ENCODE measurements around the gene IPO11.

The IPO11 gene

DNA sequence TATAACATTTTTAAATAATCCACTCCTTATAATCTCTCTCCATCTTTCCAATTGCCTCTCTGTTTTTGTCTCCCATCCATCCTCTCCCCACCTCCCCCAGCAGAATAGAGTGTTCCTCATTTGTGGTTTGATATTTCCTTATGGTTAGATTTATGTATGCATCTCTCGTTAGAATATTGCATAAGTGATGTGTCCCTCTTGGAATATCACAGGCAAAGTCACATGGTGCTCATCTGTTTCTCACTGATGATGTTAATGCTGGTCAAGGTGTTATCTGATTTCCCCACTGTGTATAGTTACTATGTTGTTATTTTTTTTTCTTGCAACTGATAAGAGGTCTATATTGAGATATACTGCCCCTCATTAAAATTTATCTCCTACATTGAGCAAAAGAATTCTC, 162.9 kb downstream of the IPO11 start:
- no peak for DNase-seq

DNA sequence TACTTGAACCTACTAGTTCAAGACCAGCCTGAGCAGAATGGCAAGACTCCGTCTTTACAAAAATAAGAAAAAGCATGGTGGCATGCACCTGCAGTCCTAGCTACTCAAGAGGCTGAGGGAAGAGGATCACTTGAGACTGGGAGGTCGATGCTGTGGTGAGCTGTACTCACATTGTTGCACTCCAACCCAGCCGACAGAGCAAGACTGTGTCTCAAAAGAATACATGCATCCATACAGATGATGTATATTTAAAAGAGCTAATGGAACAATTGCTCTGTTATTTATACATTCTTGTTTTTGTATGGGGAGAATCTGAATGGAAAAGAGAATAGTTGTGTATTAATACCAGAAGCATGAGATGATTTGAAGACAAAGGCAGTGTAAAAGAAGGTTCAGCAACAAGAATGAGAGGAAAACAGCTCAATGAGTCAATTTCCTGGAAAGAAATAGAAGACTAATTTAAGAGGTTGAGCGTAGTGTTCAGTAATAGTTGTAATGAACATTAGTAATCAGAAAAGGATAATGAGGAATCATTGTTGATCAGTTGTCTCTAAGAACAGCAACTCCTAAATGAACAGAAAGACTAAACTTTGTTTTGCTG, 164.1 kb downstream of the IPO11 start:
- no peak for DNase-seq

DNA sequence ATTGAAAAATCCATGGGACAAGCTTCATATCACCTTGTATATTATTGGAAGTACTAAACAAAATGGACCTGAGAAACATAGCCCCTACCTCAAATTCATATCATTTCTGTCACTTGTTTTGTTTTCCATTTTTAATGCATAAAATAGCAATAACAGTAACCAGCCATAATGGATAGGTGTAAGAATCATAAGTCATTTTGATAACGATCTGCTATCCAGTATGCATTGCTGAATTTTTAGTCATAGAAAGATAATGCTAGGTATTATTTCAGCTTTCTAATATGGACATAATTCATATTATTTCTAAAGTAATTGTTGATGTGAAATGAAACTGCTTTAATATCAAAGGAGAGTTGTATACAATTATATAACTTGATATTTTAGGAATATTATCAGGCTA, 164.9 kb downstream of the IPO11 start:
- no peak for DNase-seq

DNA sequence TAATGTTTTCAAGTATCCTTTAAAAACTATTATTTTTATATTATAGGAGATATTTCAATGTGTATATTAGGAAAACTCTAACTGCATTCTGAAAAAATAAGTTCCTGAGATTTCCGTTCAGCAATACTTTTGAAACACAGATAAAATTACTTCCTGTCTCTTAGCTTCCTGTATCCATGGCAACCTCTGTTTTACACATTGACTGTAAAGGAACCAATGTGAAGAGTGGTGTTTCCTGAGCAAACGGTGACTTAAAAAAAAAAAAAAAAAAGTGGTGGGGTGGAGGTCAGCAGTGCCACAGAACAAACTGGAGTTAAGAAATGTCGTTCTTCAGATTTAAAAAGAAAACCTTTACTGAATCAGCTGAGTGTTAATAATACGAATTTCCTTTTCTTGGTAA, 166.0 kb downstream of the IPO11 start, which contains the start of gene LRRC70:
LRRC70 (plus strand) TSS at position 280 of the 400 bp plus-strand sequence. CDS start 620 bp downstream, outside the sequence.
- DNase-seq = no peak

DNA sequence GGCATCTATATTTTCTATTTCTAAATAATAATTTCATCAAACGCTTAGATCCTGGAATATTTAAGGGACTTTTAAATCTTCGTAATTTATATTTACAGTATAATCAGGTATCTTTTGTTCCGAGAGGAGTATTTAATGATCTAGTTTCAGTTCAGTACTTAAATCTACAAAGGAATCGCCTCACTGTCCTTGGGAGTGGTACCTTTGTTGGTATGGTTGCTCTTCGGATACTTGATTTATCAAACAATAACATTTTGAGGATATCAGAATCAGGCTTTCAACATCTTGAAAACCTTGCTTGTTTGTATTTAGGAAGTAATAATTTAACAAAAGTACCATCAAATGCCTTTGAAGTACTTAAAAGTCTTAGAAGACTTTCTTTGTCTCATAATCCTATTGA, 167.2 kb downstream of the IPO11 start:
- no peak for DNase-seq

DNA sequence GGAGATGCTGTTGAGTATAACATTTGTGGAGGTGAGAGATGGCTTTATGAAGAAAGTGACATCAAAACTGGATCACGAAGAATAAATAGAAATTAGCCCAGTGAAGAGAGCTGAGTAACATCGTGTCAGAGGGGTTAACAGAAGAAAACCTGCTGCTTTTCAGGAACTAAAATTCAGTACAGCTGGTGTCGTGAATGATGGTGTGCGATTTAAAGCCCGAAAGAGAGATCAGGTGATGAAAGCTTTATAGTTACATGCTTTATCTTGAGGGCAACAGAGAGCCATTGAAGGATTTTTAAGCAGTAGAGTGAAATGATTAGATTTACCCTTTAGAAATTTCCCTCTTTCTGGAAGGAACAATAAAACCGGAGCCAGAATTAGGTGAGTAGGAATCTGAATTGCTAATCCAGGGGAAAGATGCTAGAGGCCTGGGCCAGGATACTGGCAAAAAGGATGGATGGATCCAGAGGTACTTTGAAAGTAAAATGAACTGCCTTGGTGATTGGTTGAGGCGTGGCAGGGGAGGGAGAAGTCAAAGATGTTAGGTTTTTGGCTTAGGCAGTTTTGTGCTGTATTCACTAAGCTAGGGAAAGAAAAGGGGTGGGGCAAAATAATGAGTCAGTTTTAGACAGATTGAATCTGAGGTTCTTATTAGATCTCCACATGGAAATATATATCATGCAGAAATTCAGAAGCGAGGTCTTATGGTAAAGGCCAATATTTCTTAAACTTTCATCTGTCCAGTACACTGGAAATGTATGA, 169.5 kb downstream of the IPO11 start:
- DNase-seq = no peak

DNA sequence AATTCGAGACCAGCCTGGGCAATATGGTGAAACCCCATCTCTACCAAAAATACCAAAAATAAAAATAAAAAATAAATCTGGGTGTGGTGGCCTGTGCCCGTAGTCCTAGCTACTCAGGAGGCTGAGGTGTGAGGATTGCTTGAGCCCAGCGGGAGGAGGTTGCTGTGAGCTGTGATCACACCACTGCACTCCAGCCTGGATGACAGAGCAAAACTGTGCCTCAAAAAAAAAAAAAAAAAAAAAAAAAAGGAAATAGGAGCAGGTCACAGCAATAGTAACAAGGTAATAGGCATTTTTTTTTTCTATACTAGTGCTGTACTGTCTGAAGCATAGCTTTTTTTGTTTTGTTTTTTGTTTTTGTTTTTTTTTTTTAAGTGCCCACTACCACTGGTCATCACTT, 171.8 kb downstream of the IPO11 start:
- DNase-seq = no peak

DNA sequence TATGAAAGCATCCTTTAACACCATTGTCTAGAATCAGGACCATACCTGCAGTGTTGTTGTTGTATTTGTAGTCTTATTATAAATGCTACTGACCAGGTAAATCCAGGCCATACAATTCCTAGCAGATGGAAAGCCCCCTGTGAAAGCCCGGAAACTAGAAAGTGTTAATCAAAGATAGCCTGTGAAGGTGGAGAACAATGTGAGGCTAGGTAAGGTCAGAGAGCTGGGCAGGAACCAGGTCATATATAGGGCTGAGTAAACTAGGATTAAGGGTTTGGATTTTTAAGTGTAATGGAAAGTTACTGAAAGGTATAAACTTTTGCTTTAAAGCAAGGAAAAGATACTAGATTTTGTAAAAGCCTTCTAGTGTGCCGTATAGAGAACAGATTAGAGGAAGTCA, 172.7 kb downstream of the IPO11 start:
- DNase-seq = no peak

DNA sequence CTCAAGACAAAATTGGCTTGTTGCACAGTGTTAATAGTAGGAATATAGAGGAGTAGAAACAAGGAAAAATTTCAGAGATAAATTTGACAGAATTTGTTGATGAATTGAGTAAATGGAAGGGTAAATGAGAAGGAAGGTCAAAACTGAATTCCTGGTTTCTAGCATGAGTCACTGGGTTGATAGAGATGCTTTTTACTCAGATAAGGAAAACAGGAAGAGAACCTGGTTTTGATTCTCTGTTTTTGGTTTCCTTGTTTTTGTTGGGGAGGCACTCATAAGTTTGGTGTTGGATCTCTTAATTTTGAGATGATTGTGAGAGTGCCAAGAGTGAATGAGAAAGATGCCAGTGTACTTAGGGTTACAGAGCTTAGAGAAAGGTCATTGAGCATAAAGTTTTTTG, 173.2 kb downstream of the IPO11 start:
- no peak for DNase-seq

DNA sequence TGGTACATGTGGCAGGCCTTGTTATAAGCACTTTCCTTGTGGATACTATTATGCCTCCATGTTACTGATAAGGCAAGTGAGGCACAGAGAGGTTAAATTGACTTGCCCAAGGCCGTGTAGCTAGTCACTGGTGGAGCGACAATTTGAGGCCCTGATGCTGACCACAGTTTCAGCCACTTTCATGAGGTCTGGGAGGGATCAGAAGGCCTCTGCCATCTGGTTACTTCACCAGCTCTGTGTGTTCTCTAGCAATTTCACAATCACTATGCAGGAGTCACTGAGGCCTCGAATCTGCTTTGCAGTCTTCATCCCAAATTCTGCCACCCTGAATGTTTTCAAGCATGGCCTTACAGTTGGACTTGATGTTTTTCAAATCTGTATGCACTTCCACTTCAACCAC, 175.2 kb downstream of the IPO11 start:
- DNase-seq = no peak

DNA sequence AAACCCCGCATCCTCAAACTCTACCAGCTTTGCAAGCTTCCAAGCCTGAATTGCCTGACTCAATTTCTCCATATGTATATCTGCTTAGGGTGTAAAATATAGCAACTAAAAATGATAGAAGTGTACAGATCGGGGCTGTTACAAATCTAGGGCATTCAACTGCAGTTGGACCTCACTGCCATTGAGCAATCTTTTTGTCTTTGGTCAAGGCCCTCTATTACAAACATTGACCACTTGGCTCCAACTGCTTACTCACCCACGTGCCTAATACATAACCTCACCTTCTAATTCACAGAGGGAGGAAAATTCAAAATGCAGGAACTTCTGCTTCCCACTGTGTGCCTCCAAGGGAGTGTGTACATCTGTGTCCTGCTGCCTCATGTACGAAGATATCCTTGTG, 176.1 kb downstream of the IPO11 start:
- no peak for DNase-seq

DNA sequence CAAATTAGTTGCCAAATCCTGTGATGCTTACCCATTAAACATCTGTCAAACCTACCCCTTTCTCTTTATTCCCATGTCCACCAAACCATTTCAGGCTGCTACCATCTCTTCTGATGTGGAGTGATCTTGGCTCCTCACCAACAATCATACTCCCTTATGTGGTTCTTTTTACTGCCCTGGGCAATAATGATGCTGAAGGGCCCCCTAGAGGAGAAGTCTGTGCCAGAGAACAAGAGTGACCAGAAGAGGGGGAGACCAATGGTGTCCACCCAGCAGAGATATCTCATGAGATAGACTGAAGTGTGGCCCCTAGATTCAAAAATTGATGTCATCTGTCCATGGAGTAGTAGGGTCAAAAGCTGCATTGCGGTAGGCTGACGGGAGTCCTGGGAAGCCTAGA, 176.9 kb downstream of the IPO11 start:
- no peak for DNase-seq

DNA sequence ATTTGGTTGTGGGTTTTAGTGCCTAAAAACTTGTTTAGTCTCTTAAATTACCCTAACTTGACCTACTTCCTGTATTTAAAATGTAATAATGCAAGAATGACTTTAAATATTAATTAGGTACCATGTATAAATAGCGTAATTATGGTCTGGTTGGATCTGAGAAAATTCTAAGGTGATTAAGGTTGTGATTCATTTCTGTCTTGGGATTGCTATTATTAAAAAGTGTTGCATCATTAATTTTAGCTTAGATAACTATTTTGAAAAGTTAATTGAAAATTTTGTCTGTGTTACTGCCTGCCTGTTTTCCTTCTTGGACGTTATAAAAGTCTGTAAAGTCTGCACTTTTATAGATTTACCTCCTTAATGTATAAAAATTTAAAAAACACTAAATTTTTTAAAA, 177.8 kb downstream of the IPO11 start:
- DNase-seq = no peak

DNA sequence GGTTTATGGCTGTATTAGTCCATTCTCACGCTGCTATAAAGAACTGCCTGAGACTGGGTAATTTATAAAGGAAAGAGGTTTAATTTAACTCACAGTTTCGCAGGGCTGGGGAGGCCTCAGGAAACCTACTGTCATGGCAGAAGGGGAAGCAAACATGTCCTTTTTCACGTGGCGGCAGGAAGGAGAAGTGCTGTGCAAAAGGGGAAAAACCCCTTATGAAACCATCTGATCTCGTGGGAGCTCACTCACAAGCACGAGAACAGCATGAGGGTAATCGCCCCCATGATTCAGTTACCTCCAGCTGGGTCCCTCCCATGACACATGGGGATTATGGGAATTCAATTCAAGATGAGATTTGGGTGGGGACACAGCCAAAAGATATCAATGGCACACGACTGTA, 180.0 kb downstream of the IPO11 start:
- no peak for DNase-seq

DNA sequence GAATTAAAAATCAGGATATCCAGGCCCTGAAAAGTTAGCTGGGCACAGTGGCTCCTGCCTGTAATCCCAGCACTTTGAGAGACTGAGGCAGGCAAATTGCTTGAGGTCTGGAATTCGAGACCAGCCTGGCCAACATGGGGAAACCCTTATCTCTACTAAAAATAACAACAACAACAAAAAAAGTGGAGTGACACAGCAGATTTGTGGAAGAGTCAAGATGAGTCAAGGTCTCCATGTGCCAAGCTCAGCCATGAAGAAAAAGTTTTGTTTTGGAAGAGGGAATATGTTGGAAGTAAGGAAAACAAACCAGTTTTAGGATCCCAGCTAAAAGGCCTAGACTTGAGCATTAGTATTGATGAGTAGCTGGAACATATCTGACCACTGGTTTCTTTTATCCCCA, 180.8 kb downstream of the IPO11 start:
- DNase-seq = no peak

DNA sequence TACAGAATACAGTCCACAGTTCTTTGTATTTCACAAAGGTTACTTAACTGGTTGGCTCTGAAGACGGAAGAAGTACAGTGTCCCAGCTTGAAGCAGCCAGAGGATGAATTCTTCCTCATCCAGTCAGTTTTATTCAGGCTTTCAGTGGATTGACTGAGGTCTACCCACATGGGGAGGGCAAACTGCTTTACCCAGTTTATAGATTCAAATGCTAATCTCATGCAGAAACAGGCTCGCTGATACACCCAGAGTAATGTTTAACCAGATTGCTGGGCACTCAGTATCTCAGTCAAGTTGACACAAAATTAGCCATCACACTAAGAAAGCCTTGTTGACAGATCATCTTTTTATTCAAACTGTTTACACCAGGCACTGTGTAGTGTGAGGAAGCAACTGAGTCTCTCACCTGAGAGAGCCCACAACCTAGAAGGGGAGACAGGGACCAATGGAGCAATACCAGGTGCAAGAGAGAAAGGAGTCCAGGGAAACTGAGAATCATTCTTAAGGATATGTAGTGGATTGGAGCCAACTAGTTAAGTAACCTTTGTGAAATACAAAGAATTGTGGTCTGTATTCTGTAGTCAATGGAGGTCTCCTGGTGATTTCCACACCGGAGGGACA, 181.9 kb downstream of the IPO11 start:
- no peak for DNase-seq

DNA sequence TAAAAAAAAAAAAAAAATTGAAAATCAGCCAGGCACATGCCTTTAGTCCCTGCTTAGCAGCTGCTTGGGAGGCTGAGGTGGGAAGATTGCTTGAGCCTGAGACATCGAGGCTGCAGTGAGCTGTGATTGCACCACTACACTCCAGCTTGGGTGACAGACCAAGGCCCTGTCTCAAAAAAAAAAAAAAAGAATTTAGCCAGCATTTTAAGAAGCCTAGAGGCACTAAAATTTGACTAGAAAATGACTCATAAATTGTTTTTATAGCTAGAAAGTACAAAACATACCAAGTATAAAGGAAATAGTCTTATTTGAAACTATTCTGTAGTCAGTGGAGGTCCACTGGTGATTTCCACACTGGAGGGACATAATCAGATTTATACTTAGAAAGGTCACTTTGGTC, 183.5 kb downstream of the IPO11 start:
- no peak for DNase-seq

DNA sequence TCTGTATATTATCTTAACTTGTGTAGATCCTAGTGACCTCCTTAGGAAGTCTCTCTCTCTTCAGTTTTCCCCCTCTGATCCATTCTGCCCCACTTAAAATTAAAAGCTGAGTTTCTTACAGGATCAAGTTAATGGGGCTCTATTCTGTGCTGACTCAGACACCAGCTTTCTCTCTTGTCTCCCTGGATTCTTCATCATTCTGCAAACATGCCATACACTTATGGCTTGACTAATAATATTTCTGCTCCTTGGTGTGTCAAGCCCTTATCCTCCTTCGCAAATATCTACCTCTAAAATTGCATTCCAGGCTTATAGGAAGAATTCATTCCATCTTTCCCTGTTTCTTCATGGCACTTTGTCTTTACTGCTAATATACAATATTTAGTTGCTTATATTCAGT, 184.1 kb downstream of the IPO11 start:
- no peak for DNase-seq

DNA sequence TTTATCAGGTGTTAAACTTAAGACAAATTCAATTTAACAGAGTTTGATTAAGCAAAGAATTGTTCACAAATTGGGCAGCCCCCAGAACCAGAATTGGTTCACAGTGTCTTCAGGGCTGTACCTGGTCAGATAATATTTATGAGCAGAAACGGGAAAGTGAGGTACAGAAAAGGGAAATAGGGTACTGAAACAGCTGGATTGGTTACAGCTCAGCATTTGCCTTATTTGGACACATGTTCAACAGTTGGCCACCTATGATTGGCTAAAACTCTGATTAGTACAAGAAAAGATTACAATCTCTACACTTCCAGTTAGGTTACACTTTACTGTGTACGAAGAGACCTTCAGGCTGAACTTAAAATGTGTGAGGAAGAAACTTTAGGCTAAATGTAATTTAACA, 184.8 kb downstream of the IPO11 start:
- no peak for DNase-seq

DNA sequence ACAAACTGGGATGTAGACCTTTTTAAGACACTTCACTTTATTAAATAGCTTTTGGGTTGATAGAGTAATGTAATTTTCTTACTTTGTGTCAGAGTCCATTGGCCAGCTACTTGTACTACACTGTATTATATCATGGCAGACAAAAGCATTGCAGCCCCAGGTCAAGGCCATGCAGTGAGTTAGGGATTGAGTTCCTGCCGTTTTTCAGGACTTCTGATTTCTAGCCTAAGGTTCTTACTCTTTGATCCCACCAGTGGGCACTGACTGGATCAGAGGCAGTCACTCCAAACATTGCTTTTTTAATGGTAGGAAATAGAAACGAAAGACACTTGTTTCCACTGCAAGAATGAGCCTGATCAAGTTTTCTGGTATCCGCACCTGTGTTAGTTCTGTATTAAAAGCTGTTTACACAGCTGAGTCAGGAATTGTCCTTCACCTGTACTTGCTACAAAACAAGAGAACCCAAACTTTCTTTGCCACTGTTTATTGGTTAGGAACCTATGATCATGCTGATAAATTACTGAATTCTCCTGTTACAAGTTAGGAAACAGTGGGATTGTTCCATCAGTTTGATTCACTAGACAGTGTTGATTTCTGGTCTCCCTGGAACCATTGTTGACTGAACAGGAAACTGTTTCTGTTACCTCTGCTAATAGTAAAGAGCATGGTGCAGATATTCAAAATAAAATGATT, 188.1 kb downstream of the IPO11 start:
- DNase-seq = no peak

DNA sequence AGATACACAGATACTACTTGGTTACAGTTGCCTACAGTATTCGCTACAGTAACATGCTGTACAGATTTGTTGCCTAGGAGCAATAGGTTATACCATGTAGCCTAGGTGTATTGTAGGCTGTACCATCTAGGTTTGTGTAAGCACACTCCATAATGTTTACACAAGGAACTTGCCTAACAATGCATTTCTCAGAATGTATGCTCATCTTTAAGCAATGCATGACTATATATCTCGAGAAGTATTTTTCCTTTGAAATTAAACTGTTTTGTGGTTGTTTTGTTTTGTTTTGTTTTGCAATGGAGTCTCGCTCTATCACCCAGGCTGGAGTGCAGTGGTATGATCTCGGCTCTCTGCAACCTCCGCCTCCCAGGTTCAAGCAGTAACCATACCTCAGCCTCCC, 191.4 kb downstream of the IPO11 start:
- DNase-seq = no peak

DNA sequence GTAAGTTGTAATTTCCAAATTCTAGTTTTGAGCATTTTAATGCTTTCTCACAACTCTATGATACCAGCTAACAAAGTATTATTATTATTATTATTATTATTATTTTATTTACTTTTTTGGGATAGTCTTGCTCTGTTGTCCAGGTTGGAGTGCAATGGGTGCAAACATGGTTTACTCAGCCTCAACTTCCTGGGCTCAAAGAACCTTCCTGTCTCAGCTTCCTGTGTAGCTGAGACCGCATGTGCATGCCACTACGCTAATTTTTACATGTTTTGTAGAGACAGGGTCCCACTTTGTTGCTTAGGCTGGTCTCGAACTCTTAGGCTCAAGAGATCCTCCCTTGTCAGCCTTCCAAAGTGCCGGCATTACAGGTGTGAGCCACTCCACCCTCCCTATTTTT, 193.1 kb downstream of the IPO11 start:
- no peak for DNase-seq

DNA sequence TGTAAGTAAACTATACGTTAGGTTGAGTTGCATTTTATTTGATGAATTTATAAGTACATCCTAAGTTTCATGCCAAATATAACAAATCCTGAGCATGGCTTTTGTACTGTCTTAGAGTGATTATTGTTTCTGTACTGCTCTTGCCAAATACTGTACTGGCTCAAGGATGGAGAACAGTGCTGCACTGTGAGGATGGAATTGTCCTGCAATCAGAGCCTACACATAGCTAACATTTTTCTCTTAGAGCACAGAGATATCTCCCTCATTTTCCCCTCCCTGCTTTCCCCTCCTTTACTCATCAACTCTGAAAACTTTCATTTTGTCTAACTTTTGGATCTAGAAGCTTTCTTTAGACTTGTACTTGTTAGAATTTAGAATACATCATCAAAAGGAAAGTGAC, 194.3 kb downstream of the IPO11 start:
- DNase-seq = no peak

DNA sequence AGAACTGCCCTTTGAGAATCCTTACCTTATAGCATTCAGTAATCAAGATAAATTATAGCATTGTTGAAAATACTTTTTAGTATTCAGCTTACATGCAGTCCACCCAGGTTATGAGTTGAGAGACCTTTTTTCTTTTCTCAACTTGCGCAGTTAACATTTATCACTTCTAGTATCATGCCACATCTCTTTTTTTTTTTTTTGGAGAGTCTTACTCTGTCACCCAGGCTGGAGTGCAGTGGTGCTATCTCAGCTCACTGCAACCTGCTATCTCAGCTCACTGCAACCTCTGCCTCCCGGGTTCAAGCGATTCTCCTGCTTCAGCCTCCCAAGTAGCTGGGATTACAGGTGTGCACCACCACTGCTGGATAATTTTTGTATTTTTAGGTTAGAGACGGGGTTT, 195.1 kb downstream of the IPO11 start:
- DNase-seq = no peak

All from activated CD4-positive, alpha-beta T cell treated with anti-CD3 and anti-CD28 coated beads, Interleukin-2, amount 50 U/mL, for 1 hour (primary cell).